ENCODE data around the gene HSF4. TPM values are rescaled to one million over a fixed set of nuclear protein-coding genes. Genes with fewer than 3 reads are reported as not detected.

The HSF4 gene
- total RNA-seq, 1 donor from 2014 or later, result 22.3 TPM

DNA sequence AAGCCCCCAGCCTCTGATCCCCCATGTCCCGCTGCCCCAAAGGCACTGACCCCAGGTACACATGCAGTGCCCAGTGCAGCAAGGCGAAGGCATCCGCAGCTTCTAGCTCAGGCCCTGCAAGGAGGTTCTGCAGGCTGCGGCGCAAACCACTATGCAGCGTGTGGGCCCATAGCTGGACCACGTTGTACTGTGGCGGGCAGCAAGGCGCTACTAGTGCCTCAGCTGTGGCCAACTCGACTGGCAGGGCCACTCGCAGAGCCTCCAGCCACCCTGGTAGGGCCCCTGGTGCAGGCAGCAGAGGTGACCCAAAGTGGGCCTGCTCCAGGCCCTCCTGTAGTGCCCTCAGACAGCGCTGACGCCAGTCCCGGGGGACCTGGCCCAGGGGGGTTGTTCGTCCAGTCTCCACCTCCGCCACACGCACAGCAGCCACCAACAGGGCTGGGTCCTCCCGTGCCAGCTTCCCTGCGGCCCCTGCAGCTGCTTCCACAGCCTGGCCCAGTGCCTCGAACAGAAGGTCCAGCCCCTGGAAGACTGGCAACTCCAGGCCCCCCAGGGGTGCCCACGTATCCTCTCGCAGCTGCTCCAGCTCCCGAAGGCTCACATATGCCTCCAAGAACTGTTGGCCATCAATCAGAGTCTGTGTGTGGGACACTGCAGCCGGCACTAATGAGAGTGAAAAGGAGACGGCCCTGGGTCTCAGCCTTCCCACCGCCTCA is 22.8 kb downstream of the HSF4 start:
- Mint-ChIP-seq H3K27ac (ENCODE audit: unreplicated experiment) (no peak overlapping the region), H3K4me1 (ENCODE audit: unreplicated experiment) (peaks cover 18% of the 10 kb centered on the region), H3K4me3 (ENCODE audit: unreplicated experiment) (no peak overlapping the region), H3K9me3 (ENCODE audit: unreplicated experiment) (no peaks in the 10 kb centered on the region), H3K27me3 (ENCODE audit: unreplicated experiment) (no peaks in the 10 kb centered on the region), H3K36me3 (ENCODE audit: unreplicated experiment) (no peaks in the 10 kb centered on the region)
- no peak for TF ChIP-seq CTCF (IDR thresholded peaks at IDR 0.05)
- no peak for DNase-seq (ENCODE audit: extremely low spot score, unreplicated experiment)

GRCh38 chr16:67188323-67188722 is 23.8 kb downstream of the HSF4 start:
- DNase-seq (ENCODE audit: extremely low spot score, unreplicated experiment), result no peak
- Mint-ChIP-seq H3K4me1 (ENCODE audit: unreplicated experiment) (peaks cover 28% of the 10 kb centered on the region), H3K27me3 (ENCODE audit: unreplicated experiment) (no peaks in the 10 kb centered on the region), H3K36me3 (ENCODE audit: unreplicated experiment) (no peaks in the 10 kb centered on the region), H3K4me3 (ENCODE audit: unreplicated experiment) (no peak overlapping the region), H3K9me3 (ENCODE audit: unreplicated experiment) (no peaks in the 10 kb centered on the region), H3K27ac (ENCODE audit: unreplicated experiment) (no peak overlapping the region)
- TF ChIP-seq CTCF (IDR thresholded peaks at IDR 0.05), result no peak

DNA sequence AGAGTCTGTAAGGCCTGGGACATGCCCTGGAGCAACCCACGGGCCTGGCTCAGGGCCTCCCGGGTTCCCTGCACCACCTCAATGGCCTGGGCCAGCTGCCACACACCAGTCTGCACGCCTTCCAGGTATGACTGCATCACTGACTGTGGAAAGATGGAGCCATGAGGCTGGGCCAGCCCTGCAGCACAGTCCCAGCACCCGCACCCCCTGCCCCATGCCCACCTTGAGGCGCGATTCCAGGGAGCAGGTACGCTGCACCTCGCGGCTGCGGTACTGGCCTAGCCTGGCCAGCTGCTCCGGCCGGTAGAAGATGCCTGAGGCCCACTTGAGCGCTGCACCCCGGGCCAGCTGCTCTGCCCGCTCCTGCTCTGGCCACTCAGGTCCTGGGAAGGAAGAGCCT is 24.3 kb downstream of the HSF4 start:
- H3K4me3 Mint-ChIP-seq (ENCODE audit: unreplicated experiment), result no peak overlapping the region
- H3K36me3 Mint-ChIP-seq (ENCODE audit: unreplicated experiment), result no peaks in the 10 kb centered on the region
- peaks cover 33% of the 10 kb centered on the region for H3K4me1 Mint-ChIP-seq (ENCODE audit: unreplicated experiment)
- no peaks in the 10 kb centered on the region for H3K9me3 Mint-ChIP-seq (ENCODE audit: unreplicated experiment)
- no peak for DNase-seq (ENCODE audit: extremely low spot score, unreplicated experiment)
- no peaks in the 10 kb centered on the region for H3K27me3 Mint-ChIP-seq (ENCODE audit: unreplicated experiment)
- no peak overlapping the region for H3K27ac Mint-ChIP-seq (ENCODE audit: unreplicated experiment)
- TF ChIP-seq CTCF (IDR thresholded peaks at IDR 0.05), result no peak

GRCh38 chr16:67190041-67190440 is 25.5 kb downstream of the HSF4 start, which contains the start of gene EXOC3L1:
EXOC3L1 (minus strand) TSS chr16:67190136; CDS start chr16:67189676, 460 bp downstream.
- TF ChIP-seq CTCF (IDR thresholded peaks at IDR 0.05), result no peak
- peaks cover 33% of the 10 kb centered on the region for H3K4me1 Mint-ChIP-seq (ENCODE audit: unreplicated experiment)
- no peak within 1 kb of the TSS for H3K27ac Mint-ChIP-seq (ENCODE audit: unreplicated experiment)
- H3K4me3 Mint-ChIP-seq (ENCODE audit: unreplicated experiment), result no peak within 1 kb of the TSS
- no peaks in the 10 kb centered on the region for H3K27me3 Mint-ChIP-seq (ENCODE audit: unreplicated experiment)
- H3K9me3 Mint-ChIP-seq (ENCODE audit: unreplicated experiment), result no peaks in the 10 kb centered on the region
- no peak for DNase-seq (ENCODE audit: extremely low spot score, unreplicated experiment)
- peaks cover 4% of the 10 kb centered on the region for H3K36me3 Mint-ChIP-seq (ENCODE audit: unreplicated experiment)

- Mint-ChIP-seq H3K27me3 (ENCODE audit: unreplicated experiment) (no peaks in the 10 kb centered on the region), H3K36me3 (ENCODE audit: unreplicated experiment) (peaks cover 6% of the 10 kb centered on the region), H3K27ac (ENCODE audit: unreplicated experiment) (no peak overlapping the region), H3K9me3 (ENCODE audit: unreplicated experiment) (no peaks in the 10 kb centered on the region), H3K4me1 (ENCODE audit: unreplicated experiment) (peaks cover 27% of the 10 kb centered on the region), H3K4me3 (ENCODE audit: unreplicated experiment) (peak overlapping the region; percentile 34)
- TF ChIP-seq CTCF (IDR thresholded peaks at IDR 0.05), result no peak
- no peak for DNase-seq (ENCODE audit: extremely low spot score, unreplicated experiment)
These were observed 26.2 kb downstream of the HSF4 start for GRCh38 chr16:67190448-67191399.

All from osteocyte (in vitro differentiated cells).